GM12878 (cell line): Measurements from ENCODE around the gene LAMC3. TPM values are rescaled to one million over a fixed set of nuclear protein-coding genes. Genes with fewer than 3 reads are reported as not detected.

Source experiments
- ATAC-seq: fragments of 200-7000 bp; cut with Tn5 transposase; 3 replicates; pipeline ENCODE4 v1.9.1; 2020; ENCODE audit warnings: mild to moderate bottlenecking, moderate library complexity
- BruUV-seq: library from RNA; stranded (reverse); fragments of 400-500 nt; replicated peaks from 2 replicates; lab custom pipeline; 2021; lab: Mats Ljungman, UMichigan
- CTCF ChIA-PET: fragments of 300-600 bp; sonication (Branson Sonifier 250); formaldehyde crosslinking; extraction: SDS; loops from one replicate; lab custom pipeline; 2021; ENCODE audit warnings: inconsistent platforms; lab: Yijun Ruan, JAX
- POLR2A ChIA-PET: fragments of 350-600 bp; formaldehyde crosslinking; extraction: SDS; loops from one replicate; lab custom pipeline; 2021; ENCODE audit warnings: inconsistent platforms; lab: Charles Lee
- RAD21 ChIA-PET: fragments of 300-600 bp; sonication (Branson Sonifier 250); formaldehyde crosslinking; loops from one replicate; lab custom pipeline; 2023; ENCODE audit warnings: antibody characterized with exemption; ENCODE audit not compliant: unreplicated experiment; lab: Charles Lee
- SMC1A ChIA-PET: fragments of 300-600 bp; sonication (Branson Sonifier 250); formaldehyde crosslinking; loops from one replicate; lab custom pipeline; 2023; ENCODE audit not compliant: unreplicated experiment, uncharacterized antibody; lab: Charles Lee
- DNase-seq: peaks from one replicate; pipeline ENCODE4 v3.0.0-alpha.2; 2011; ENCODE audit warnings: low read depth, low spot score
- FAIRE-seq: peaks from 3 replicates; lab custom pipeline; 2011; peaks lifted over from hg19 to GRCh38; lab: Jason Lieb, UNC
- H2AFZ ChIP-seq: 2 replicates; pipeline ENCODE4 v1.6.0; 2011; ENCODE audit warnings: low read depth, low read length, control low read depth; ENCODE audit not compliant: control insufficient read depth
- H3K27ac ChIP-seq: 2 replicates; pipeline ENCODE4 v1.5.1; 2011; ENCODE audit warnings: control low read depth; ENCODE audit not compliant: control insufficient read depth, insufficient read depth
- H3K27me3 ChIP-seq, 2 experiments: replicated peaks in 1 of 2; 2 replicates each; pipeline versions ENCODE4 v1.6.0 to v1.6.1; 2011; ENCODE audit warnings: low read length in 1 of 2; ENCODE audit not compliant: control insufficient read depth in 2 of 2, insufficient read depth in 2 of 2
- H3K36me3 ChIP-seq, 2 experiments: 2 replicates each; pipeline ENCODE4 v1.5.1; 2011; ENCODE audit warnings: low read length in 1 of 2; ENCODE audit not compliant: control insufficient read depth in 2 of 2, insufficient read depth in 2 of 2
- H3K4me1 ChIP-seq: 2 replicates; pipeline ENCODE4 v1.6.1; 2011; ENCODE audit warnings: mild to moderate bottlenecking, low read length, moderate library complexity, mixed read lengths; ENCODE audit not compliant: control insufficient read depth, insufficient read depth
- H3K4me2 ChIP-seq: 2 replicates; pipeline ENCODE4 v1.6.0; 2011; ENCODE audit warnings: control low read depth; ENCODE audit not compliant: control insufficient read depth, insufficient read depth
- H3K4me3 ChIP-seq: fragments of 200-600 bp; sonication (generic); 2 replicates; pipeline ENCODE4 v1.5.1; 2016
- H3K79me2 ChIP-seq: 2 replicates; pipeline ENCODE4 v1.6.0; 2011; ENCODE audit warnings: low read length; ENCODE audit not compliant: control insufficient read depth, insufficient read depth
- H3K9ac ChIP-seq: 2 replicates; pipeline ENCODE4 v1.8.0; 2011; ENCODE audit warnings: low read length, control low read depth, mixed read lengths; ENCODE audit not compliant: control insufficient read depth, insufficient read depth
- H3K9me3 ChIP-seq: replicated peaks from 3 replicates; pipeline ENCODE4 v1.5.1; 2011; ENCODE audit warnings: mild to moderate bottlenecking, low read length; ENCODE audit not compliant: control insufficient read depth, insufficient read depth
- H4K20me1 ChIP-seq: 2 replicates; pipeline ENCODE4 v1.6.0; 2011; ENCODE audit not compliant: control insufficient read depth, insufficient read depth
- ELK1 ChIP-seq: IDR thresholded peaks from 2 replicates; pipeline ENCODE4 v1.6.1; 2012; ENCODE audit warnings: low read depth, low read length, improper control_type of control experiment
- HCFC1 ChIP-seq: fragments of 150-350 bp; IDR thresholded peaks from 2 replicates; pipeline ENCODE4 v1.6.1; 2014; ENCODE audit warnings: low read length
- HDAC2 ChIP-seq: fragments of 200-600 bp; sonication (generic); IDR thresholded peaks from 2 replicates; pipeline ENCODE4 v1.6.1; 2017
- IKZF1 ChIP-seq: fragments of 450-650 bp; conservative IDR thresholded peaks from 2 replicates; pipeline ENCODE4 v1.6.1; 2017; ENCODE audit warnings: antibody characterized with exemption, mild to moderate bottlenecking
- PAX8 ChIP-seq: fragments of 450-650 bp; IDR thresholded peaks from 2 replicates; pipeline ENCODE4 v1.6.1; 2017; ENCODE audit warnings: mild to moderate bottlenecking, moderate library complexity
- POLR2AphosphoS5 ChIP-seq: IDR thresholded peaks from 2 replicates; pipeline ENCODE4 v1.6.1; 2011; ENCODE audit warnings: mild to moderate bottlenecking, low read length, inconsistent platforms
- TCF12 ChIP-seq: IDR thresholded peaks from 2 replicates; pipeline ENCODE4 v1.6.1; 2011; ENCODE audit warnings: low read depth, mild to moderate bottlenecking, low read length
- TCF3 ChIP-seq: IDR thresholded peaks from 2 replicates; pipeline ENCODE4 v1.6.1; 2012; ENCODE audit warnings: low read depth, mild to moderate bottlenecking, low read length, borderline replicate concordance; ENCODE audit not compliant: insufficient read depth
- WGBS: methylation state at CpG from one replicate; pipeline ENCODE4 v1.1.6; 2016; ENCODE audit warnings: low lambda C conversion rate; ENCODE audit not compliant: insufficient replicate concordance, insufficient coverage; ENCODE audit errors: missing lambda C conversion rate; 5-methylcytosine and 5-hydroxymethylcytosine counted together
- in situ Hi-C: fragments of 300-500 bp; cut with MboI; formaldehyde crosslinking; loops from 9 replicates; pipeline ENCODE4 v1.14.3; 2018; ENCODE audit warnings: mixed read lengths
- intact Hi-C: fragments of 100-400 bp; cut with micrococcal nuclease; formaldehyde crosslinking; loops from one replicate; pipeline ENCODE4 v1.14.2; 2022; ENCODE audit not compliant: unreplicated experiment
- polyA plus RNA-seq, 11 experiments: library from polyadenylated mRNA; depleted of rRNA in 4 of 11; unstranded in 6 of 11; stranded (reverse) in 5 of 11; fragments of >200 nt; fragmentation: Nextera tagmentation in 4 of 11; fragmentation: Illumina TruSeq in 1 of 11; extraction: Ambion mirVana in 4 of 11; extraction: Trizol in 1 of 11; gene quantifications; 1 replicate in 1 of 11; 2 replicates in 10 of 11; pipeline versions ENCODE4 v1.2.1 to v1.2.3, GENCODE V29; 2011 to 2016; ENCODE audit warnings: inconsistent platforms in 2 of 11, missing spikeins in 2 of 11, low read depth in 1 of 11
- total RNA-seq, 4 experiments: library from RNA; depleted of rRNA in 3 of 4; stranded (reverse); fragments of >200 nt in 3 of 4; fragmentation: Illumina TruSeq in 1 of 4; extraction: Trizol in 1 of 4; gene quantifications; 2 replicates each; pipeline versions ENCODE4 v1.2.1 to v1.2.3, GENCODE V29; 2013 to 2021

Gene LAMC3
- total and polyA plus RNA-seq, 10 of the 15 experiments (the other 5 are each of a cell fraction or from before 2014, with no cell fraction given): under 0.01 to 0.08 TPM; not detected in 8

GRCh38 chr9:131085370-131086122, 76.6 kb downstream of the LAMC3 start:
- 48% methylated on average over 22 of the region's 23 CpGs for WGBS
- Histone ChIP-seq H3K4me3 (no peak overlapping the region), H3K79me2 (no peaks in the 10 kb centered on the region), H3K36me3 (no peaks in the 10 kb centered on the region), H3K9ac (no peak overlapping the region), H4K20me1 (no peaks in the 10 kb centered on the region), H3K9me3 (no peaks in the 10 kb centered on the region)
- intact Hi-C loops (no loop called here), in situ Hi-C loops (no loop called here)
- FAIRE-seq (no peak), DNase-seq (no peak)
- TF ChIP-seq TCF3 (no peak), HDAC2 (no peak), IKZF1 (no peak), HCFC1 (no peak), POLR2AphosphoS5 (no peak), TCF12 (no peak), ELK1 (no peak), PAX8 (no peak)
- TF ChIP-seq, all 136 proteins: peak for 0
- BruUV-seq: no TSS peak
- SMC1A ChIA-PET: interaction anchor here (0.5 kb wide), 1 partner anchor 671 kb away, joined by 3 read pairs; no protein-coding TSS in a partner anchor
- CTCF ChIA-PET: interaction anchor here (1.6 kb wide), 1 partner anchor 39 kb away, joined by 4 read pairs; no protein-coding TSS in a partner anchor
- no peaks in the 10 kb centered on the region for H3K4me1 ChIP-seq
- RAD21 ChIA-PET: no interaction called here
- no peaks in the 10 kb centered on the region; a peak in 1 of 4 replicates for H3K27me3 ChIP-seq
- no peak overlapping the region for H3K27ac ChIP-seq
- H3K4me2 ChIP-seq: no peak overlapping the region
- no peak overlapping the region for H2AFZ ChIP-seq
- POLR2A ChIA-PET: no interaction called here
- no peak for ATAC-seq
